HCT116 (cell line): ENCODE results near the gene SPRED1.

Experiments
- ELF1 ChIP-seq: IDR thresholded peaks from 2 replicates; pipeline ENCODE4 v1.6.1; 2012; ENCODE audit warnings: low read depth, borderline replicate concordance
- POLR2AphosphoS5 ChIP-seq: IDR thresholded peaks from 2 replicates; pipeline ENCODE4 v1.6.1; 2011; ENCODE audit warnings: mild to moderate bottlenecking, low read depth, low read length, moderate library complexity
- RAD21 ChIP-seq: IDR thresholded peaks from 2 replicates; pipeline ENCODE4 v1.6.1; 2012; ENCODE audit warnings: low read depth, mild to moderate bottlenecking
- YY1 ChIP-seq: IDR thresholded peaks from 2 replicates; pipeline ENCODE4 v1.6.1; 2011; ENCODE audit warnings: low read length, low read depth, moderate library complexity, mild to moderate bottlenecking; ENCODE audit not compliant: insufficient replicate concordance; ENCODE audit errors: extremely low read depth
- ZFX ChIP-seq: fragments of 450-650 bp; IDR thresholded peaks from 2 replicates; pipeline ENCODE4 v1.6.1; 2017
- ZNF274 ChIP-seq: fragments of 200-500 bp; sonication (Bioruptor generic); IDR thresholded peaks from 2 replicates; pipeline ENCODE4 v1.6.1; 2014; ENCODE audit warnings: mild to moderate bottlenecking, low read depth, low read length, inconsistent platforms
- TF ChIP-seq, protein P1 (sequence below), 3 experiments: fragments of 200-600 bp in 1 of 3; sonication (generic) in 1 of 3; IDR thresholded peaks in 2 of 3; conservative IDR thresholded peaks in 1 of 3; 2 replicates each; pipeline ENCODE4 v1.5.1; 2012 to 2017; ENCODE audit warnings: low read depth in 2 of 3, low read length in 2 of 3, antibody characterized with exemption in 1 of 3, borderline replicate concordance in 1 of 3, control low read depth in 1 of 3, mild to moderate bottlenecking in 1 of 3, mixed read lengths in 1 of 3, mixed run types in 1 of 3, moderate library complexity in 1 of 3; ENCODE audit not compliant: insufficient read depth in 1 of 3
- TF ChIP-seq, protein P2 (sequence below): IDR thresholded peaks from 2 replicates; pipeline ENCODE4 v1.6.1; 2011; ENCODE audit warnings: mild to moderate bottlenecking, low read length, moderate library complexity; ENCODE audit not compliant: insufficient replicate concordance; ENCODE audit errors: extremely low read depth
- TF ChIP-seq, protein P3 (sequence below): IDR thresholded peaks from 2 replicates; pipeline ENCODE4 v1.6.1; 2012

DNA sequence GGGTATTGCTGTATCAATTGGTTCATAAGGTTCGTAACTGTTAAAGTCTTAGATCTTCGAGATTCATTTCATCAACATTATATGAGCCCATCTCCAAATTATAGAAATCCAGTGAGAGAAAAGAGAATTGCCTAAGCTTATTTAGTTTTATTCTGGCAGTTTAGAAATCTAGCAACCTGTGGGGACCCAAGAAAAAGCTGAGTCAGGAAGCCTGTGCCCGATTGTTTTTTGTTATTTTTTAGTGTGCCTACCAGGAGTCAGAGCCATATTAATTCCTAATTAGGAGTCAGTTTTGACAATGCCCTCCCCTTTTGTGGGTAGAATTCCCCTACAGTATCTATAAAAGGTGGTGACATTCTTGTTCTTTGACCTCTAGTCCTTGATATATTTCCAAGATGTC, 59.6 kb downstream of the SPRED1 start:
- TF ChIP-seq ZNF274 (no peak), ZFX (no peak), YY1 (no peak), RAD21 (no peak), POLR2AphosphoS5 (no peak), ELF1 (no peak)
- TF ChIP-seq, protein P1, sequence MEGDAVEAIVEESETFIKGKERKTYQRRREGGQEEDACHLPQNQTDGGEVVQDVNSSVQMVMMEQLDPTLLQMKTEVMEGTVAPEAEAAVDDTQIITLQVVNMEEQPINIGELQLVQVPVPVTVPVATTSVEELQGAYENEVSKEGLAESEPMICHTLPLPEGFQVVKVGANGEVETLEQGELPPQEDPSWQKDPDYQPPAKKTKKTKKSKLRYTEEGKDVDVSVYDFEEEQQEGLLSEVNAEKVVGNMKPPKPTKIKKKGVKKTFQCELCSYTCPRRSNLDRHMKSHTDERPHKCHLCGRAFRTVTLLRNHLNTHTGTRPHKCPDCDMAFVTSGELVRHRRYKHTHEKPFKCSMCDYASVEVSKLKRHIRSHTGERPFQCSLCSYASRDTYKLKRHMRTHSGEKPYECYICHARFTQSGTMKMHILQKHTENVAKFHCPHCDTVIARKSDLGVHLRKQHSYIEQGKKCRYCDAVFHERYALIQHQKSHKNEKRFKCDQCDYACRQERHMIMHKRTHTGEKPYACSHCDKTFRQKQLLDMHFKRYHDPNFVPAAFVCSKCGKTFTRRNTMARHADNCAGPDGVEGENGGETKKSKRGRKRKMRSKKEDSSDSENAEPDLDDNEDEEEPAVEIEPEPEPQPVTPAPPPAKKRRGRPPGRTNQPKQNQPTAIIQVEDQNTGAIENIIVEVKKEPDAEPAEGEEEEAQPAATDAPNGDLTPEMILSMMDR (IDR thresholded peaks at IDR 0.05 in 2 of 3, conservative IDR thresholded peaks at IDR 0.05 in 1 of 3; ENCODE audit: borderline replicate concordance in 1 of 3, insufficient read depth in 1 of 3, low read depth in 2 of 3, low read length in 2 of 3) = no peak
- TF ChIP-seq, protein P2, sequence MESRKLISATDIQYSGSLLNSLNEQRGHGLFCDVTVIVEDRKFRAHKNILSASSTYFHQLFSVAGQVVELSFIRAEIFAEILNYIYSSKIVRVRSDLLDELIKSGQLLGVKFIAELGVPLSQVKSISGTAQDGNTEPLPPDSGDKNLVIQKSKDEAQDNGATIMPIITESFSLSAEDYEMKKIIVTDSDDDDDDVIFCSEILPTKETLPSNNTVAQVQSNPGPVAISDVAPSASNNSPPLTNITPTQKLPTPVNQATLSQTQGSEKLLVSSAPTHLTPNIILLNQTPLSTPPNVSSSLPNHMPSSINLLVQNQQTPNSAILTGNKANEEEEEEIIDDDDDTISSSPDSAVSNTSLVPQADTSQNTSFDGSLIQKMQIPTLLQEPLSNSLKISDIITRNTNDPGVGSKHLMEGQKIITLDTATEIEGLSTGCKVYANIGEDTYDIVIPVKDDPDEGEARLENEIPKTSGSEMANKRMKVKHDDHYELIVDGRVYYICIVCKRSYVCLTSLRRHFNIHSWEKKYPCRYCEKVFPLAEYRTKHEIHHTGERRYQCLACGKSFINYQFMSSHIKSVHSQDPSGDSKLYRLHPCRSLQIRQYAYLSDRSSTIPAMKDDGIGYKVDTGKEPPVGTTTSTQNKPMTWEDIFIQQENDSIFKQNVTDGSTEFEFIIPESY = no peak
- TF ChIP-seq, protein P3, sequence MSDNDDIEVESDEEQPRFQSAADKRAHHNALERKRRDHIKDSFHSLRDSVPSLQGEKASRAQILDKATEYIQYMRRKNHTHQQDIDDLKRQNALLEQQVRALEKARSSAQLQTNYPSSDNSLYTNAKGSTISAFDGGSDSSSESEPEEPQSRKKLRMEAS = no peak
